NB4 (cell line): ENCODE measurements around the gene DLG1.

Experiments
- DNase-seq: peaks from one replicate; pipeline ENCODE4 v3.0.0; 2010; ENCODE audit warnings: low read depth
- H3K4me3 ChIP-seq: one replicate; pipeline ENCODE4 v1.5.1; 2011; ENCODE audit warnings: mild to moderate bottlenecking, low read depth, low read length, moderate library complexity
- MAX ChIP-seq: IDR thresholded peaks from 2 replicates; pipeline ENCODE4 v1.6.1; 2011; ENCODE audit warnings: low read depth, low read length
- MYC ChIP-seq: IDR thresholded peaks from 2 replicates; pipeline ENCODE4 v1.6.1; 2011; ENCODE audit warnings: low read depth, low read length
- POLR2A ChIP-seq: IDR thresholded peaks from 2 replicates; pipeline ENCODE4 v1.6.1; 2011; ENCODE audit warnings: mild to moderate bottlenecking; ENCODE audit not compliant: insufficient read length; ENCODE audit errors: extremely low read depth
- TF ChIP-seq, protein P1 (sequence below): IDR thresholded peaks from one replicate; pipeline ENCODE4 v1.5.1; 2012; ENCODE audit warnings: low read depth, low read length

The DLG1 gene

DNA sequence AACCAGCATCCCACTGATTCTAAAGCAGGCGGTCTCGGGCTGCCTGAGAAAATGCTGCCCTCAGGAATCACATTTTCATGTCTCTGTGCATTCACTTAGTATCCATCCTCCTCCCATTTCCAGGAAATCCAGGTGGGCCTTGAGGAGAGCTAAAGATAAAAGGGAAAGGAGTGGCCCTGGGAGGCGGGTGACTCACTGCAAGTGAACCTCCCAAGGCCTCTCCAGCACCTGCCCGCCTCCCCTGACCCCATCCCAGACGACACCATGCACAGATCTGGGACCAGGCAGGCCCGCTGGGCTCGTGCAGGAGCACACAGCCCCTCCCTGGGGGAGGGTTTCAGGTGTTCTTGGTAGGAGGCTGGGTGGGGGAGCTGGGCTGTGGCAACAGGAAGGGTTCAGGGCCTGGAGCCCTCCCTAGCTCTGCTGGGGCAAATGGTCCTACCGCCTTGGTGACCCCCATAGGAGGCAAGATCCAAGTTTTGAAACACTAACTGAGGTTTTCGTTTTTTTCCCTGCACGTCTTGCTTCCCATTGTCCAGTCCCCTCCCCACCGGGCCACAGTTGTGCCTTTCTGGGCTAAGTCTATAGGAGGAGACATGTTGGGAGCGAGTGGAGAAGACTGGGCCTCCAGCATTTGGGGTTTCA, 291.0 kb downstream of the DLG1 start:
- no peak for DNase-seq
- no peak for TF ChIP-seq MAX
- TF ChIP-seq, protein P1, sequence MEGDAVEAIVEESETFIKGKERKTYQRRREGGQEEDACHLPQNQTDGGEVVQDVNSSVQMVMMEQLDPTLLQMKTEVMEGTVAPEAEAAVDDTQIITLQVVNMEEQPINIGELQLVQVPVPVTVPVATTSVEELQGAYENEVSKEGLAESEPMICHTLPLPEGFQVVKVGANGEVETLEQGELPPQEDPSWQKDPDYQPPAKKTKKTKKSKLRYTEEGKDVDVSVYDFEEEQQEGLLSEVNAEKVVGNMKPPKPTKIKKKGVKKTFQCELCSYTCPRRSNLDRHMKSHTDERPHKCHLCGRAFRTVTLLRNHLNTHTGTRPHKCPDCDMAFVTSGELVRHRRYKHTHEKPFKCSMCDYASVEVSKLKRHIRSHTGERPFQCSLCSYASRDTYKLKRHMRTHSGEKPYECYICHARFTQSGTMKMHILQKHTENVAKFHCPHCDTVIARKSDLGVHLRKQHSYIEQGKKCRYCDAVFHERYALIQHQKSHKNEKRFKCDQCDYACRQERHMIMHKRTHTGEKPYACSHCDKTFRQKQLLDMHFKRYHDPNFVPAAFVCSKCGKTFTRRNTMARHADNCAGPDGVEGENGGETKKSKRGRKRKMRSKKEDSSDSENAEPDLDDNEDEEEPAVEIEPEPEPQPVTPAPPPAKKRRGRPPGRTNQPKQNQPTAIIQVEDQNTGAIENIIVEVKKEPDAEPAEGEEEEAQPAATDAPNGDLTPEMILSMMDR, result no peak
- no peak for TF ChIP-seq MYC
- no peak for TF ChIP-seq POLR2A
- H3K4me3 ChIP-seq, result no peak overlapping the region

GRCh38 chr3:197006860-197007259, 291.6 kb downstream of the DLG1 start:
- TF ChIP-seq POLR2A (no peak), MYC (no peak), MAX (no peak)
- TF ChIP-seq, protein P1, result no peak
- no peak overlapping the region for H3K4me3 ChIP-seq
- DNase-seq, result no peak

DNA sequence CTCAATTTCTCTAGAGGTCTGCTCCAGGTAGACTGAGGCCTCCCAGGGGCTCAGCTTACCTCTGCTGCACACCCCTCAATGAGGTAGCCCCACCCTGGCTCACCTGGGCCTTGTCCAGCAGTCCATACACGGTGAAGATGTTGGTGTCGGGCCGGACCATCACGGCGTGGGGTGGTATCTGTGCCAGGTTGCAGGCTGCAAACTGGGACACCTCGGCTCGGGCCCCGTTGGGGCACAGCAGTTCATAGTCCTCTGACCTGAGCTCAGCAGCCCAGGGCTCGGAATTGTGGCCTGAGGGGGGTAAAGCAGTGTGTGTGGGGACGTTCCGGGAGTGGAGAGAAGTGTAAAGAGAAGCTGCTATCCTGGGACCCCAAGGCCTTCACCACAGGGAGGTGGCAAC, 292.0 kb downstream of the DLG1 start:
- no peak overlapping the region for H3K4me3 ChIP-seq
- DNase-seq, result no peak
- no peak for TF ChIP-seq MYC
- TF ChIP-seq, protein P1, result no peak
- no peak for TF ChIP-seq MAX
- TF ChIP-seq POLR2A, result no peak

GRCh38 chr3:197003461-197004385, 294.7 kb downstream of the DLG1 start:
- no peak for DNase-seq
- peak overlapping the region; percentile 9 for H3K4me3 ChIP-seq
- TF ChIP-seq, protein P1, result no peak
- no peak for TF ChIP-seq MYC
- TF ChIP-seq MAX, result no peak
- TF ChIP-seq POLR2A, result no peak

DNA sequence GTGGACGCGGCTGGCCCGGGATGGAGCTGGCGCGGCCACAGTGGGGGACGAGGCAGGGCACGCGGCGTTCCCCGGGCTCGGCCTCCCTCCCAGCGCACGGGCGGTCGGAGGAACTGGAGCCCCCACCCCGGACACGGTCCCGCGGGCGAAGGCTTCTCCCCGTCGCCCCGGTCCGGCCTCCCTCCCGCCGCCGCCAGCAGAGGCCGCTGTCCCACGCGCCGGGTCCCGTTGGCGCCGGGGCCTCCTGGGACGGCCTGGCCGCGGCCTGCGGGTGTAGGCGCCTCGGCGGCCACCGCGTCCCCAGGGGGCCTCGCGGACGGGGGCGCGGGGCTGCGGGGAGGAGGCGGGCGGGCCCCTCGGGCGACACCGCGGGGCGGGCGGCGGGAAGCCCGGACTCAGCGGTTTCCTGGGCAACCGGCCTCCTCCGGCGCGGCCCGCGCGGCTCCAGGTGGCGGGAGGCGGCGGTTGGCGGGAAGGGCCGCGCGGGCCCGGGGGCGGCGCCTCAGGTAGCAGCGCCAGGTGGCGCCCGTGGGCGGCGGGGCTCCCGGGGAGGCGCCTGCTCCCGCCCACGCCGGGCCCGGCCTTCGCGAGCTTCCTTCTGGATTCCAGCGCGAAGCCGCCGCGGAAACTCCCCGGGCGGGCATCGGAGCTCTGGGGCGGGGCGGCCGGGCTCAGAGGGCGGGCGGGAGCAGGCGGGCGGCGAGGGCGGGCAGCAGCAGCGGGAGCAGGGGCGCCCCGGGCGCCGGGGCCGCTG, 295.5 kb downstream of the DLG1 start:
- TF ChIP-seq MYC, result 0 out of 2 replicates have a peak, but pooled peaks have one; percentile 21
- no peak for TF ChIP-seq POLR2A
- TF ChIP-seq, protein P1, result peak; percentile 51
- TF ChIP-seq MAX, result no peak
- no peak overlapping the region for H3K4me3 ChIP-seq
- DNase-seq, result peak; percentile 83
